WTC11 (cell line): ENCODE results near the gene P4HTM.

Experiments used
- ELF4 ChIP-seq: sonication (generic); formaldehyde crosslinking; IDR thresholded peaks from 2 replicates; pipeline ENCODE4 v1.8.1; 2022; ENCODE audit warnings: low read depth, mild to moderate bottlenecking, moderate library complexity, missing genetic modification reagents
- TEAD1 ChIP-seq: sonication (generic); formaldehyde crosslinking; IDR thresholded peaks from 2 replicates; pipeline ENCODE4 v1.8.0; 2022; ENCODE audit warnings: mild to moderate bottlenecking, missing genetic modification reagents
- TF ChIP-seq, protein P1 (sequence below): fragments of 200-600 bp; IDR thresholded peaks from 2 replicates; pipeline ENCODE4 v1.8.0; 2022; ENCODE audit warnings: antibody characterized with exemption
- TF ChIP-seq, protein P2 (sequence below): sonication (generic); formaldehyde crosslinking; IDR thresholded peaks from 2 replicates; pipeline ENCODE4 v1.8.1; 2023; ENCODE audit warnings: mild to moderate bottlenecking, missing genetic modification reagents, moderate library complexity

DNA sequence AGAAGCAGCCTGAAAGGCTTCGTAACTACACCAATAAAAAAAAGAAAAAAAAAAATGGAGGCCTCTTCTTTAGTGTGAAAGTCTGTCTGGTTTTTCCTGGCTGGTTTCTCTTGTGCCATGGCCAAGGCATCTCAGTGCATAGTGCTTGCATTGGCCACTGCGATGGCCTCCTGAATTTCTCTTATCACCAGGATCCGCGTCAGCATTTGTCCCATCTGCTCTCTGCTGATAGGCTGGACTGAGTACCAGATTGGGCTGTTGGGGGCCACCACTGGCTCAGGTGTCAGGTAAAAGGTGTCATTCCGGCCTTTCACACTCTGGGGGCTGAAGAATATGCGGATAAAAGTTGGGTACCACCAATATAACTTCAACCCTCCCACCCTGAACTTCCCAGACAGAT is 40.3 kb downstream of the P4HTM start:
- TF ChIP-seq, protein P1, sequence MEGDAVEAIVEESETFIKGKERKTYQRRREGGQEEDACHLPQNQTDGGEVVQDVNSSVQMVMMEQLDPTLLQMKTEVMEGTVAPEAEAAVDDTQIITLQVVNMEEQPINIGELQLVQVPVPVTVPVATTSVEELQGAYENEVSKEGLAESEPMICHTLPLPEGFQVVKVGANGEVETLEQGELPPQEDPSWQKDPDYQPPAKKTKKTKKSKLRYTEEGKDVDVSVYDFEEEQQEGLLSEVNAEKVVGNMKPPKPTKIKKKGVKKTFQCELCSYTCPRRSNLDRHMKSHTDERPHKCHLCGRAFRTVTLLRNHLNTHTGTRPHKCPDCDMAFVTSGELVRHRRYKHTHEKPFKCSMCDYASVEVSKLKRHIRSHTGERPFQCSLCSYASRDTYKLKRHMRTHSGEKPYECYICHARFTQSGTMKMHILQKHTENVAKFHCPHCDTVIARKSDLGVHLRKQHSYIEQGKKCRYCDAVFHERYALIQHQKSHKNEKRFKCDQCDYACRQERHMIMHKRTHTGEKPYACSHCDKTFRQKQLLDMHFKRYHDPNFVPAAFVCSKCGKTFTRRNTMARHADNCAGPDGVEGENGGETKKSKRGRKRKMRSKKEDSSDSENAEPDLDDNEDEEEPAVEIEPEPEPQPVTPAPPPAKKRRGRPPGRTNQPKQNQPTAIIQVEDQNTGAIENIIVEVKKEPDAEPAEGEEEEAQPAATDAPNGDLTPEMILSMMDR, result no peak
- TF ChIP-seq ELF4 (CRISPR knock-in tag) (no peak), TEAD1 (CRISPR knock-in tag) (no peak)
- TF ChIP-seq, protein P2, sequence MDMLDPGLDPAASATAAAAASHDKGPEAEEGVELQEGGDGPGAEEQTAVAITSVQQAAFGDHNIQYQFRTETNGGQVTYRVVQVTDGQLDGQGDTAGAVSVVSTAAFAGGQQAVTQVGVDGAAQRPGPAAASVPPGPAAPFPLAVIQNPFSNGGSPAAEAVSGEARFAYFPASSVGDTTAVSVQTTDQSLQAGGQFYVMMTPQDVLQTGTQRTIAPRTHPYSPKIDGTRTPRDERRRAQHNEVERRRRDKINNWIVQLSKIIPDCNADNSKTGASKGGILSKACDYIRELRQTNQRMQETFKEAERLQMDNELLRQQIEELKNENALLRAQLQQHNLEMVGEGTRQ (CRISPR knock-in tag), result no peak
